Loucy (cell line): ENCODE measurements around the gene HS3ST3A1.

Experiments
- H2AFZ ChIP-seq: fragments of 200-600 bp; sonication (generic); 2 replicates; pipeline ENCODE4 v1.6.0; 2016; ENCODE audit warnings: antibody characterized with exemption, mild to moderate bottlenecking, low read length, moderate library complexity
- H3F3A ChIP-seq: fragments of 200-600 bp; 2 replicates; pipeline ENCODE4 v1.6.0; 2016; ENCODE audit warnings: antibody characterized with exemption, low read depth, mild to moderate bottlenecking
- H3K27me3 ChIP-seq: fragments of 200-600 bp; sonication (generic); 2 replicates; pipeline ENCODE4 v1.6.1; 2014; ENCODE audit warnings: low read length, mild to moderate bottlenecking; ENCODE audit not compliant: insufficient read depth, poor library complexity, severe bottlenecking
- H3K36me3 ChIP-seq: fragments of 200-600 bp; sonication (generic); 2 replicates; pipeline ENCODE4 v1.6.1; 2016; ENCODE audit warnings: low read length; ENCODE audit not compliant: insufficient read depth
- H3K4me1 ChIP-seq: fragments of 200-600 bp; sonication (generic); 2 replicates; pipeline ENCODE4 v1.5.1; 2014; ENCODE audit warnings: low read length, mild to moderate bottlenecking; ENCODE audit not compliant: insufficient read depth, poor library complexity, severe bottlenecking
- H3K4me2 ChIP-seq: fragments of 200-600 bp; sonication (generic); 2 replicates; pipeline ENCODE4 v1.6.0; 2014; ENCODE audit warnings: antibody characterized with exemption, low read length, low read depth, mild to moderate bottlenecking; ENCODE audit not compliant: poor library complexity, severe bottlenecking
- H3K4me3 ChIP-seq: fragments of 200-600 bp; sonication (generic); 2 replicates; pipeline ENCODE4 v1.5.1; 2014; ENCODE audit warnings: low read length, mild to moderate bottlenecking, mixed read lengths; ENCODE audit not compliant: poor library complexity, severe bottlenecking
- H3K79me2 ChIP-seq: fragments of 200-600 bp; sonication (generic); 2 replicates; pipeline ENCODE4 v1.6.1; 2014; ENCODE audit warnings: low read length; ENCODE audit not compliant: insufficient read depth
- H3K9ac ChIP-seq: fragments of 200-600 bp; sonication (generic); 2 replicates; pipeline ENCODE4 v1.6.0; 2014; ENCODE audit warnings: mild to moderate bottlenecking, low read depth, low read length, moderate library complexity; ENCODE audit not compliant: poor library complexity, severe bottlenecking
- H3K9me2 ChIP-seq: fragments of 200-600 bp; sonication (generic); replicated peaks from 2 replicates; pipeline ENCODE4 v1.6.1; 2016; ENCODE audit warnings: low read depth, low read length, mixed read lengths
- H3K9me3 ChIP-seq: fragments of 200-600 bp; sonication (generic); 2 replicates; pipeline ENCODE4 v1.6.1; 2014; ENCODE audit warnings: mild to moderate bottlenecking, antibody characterized with exemption, low read length, low read depth; ENCODE audit not compliant: insufficient read depth
- H4K20me1 ChIP-seq: fragments of 200-600 bp; sonication (generic); 2 replicates; pipeline ENCODE4 v1.6.0; 2014; ENCODE audit warnings: antibody characterized with exemption, low read length, mild to moderate bottlenecking; ENCODE audit not compliant: insufficient read depth, poor library complexity, severe bottlenecking
- CTCF ChIP-seq: fragments of 200-600 bp; sonication (generic); conservative IDR thresholded peaks from 2 replicates; pipeline ENCODE4 v1.5.1; 2014; ENCODE audit warnings: mild to moderate bottlenecking, antibody characterized with exemption, low read length
- EZH2phosphoT487 ChIP-seq: fragments of 200-600 bp; IDR thresholded peaks from 2 replicates; pipeline ENCODE4 v1.6.1; 2018; ENCODE audit warnings: antibody characterized with exemption, mild to moderate bottlenecking, moderate library complexity, borderline replicate concordance

The HS3ST3A1 gene

GRCh38 chr17:13503526-13503925, 98.2 kb downstream of the HS3ST3A1 start:
- Histone ChIP-seq H3K4me3 (no peak overlapping the region), H3K9me2 (no peaks in the 10 kb centered on the region), H3K9me3 (no peaks in the 10 kb centered on the region), H3K4me1 (no peaks in the 10 kb centered on the region), H3K27me3 (no peaks in the 10 kb centered on the region), H3K9ac (no peak overlapping the region), H4K20me1 (no peaks in the 10 kb centered on the region), H3K36me3 (no peaks in the 10 kb centered on the region), H3F3A (no peaks in the 10 kb centered on the region), H3K79me2 (no peaks in the 10 kb centered on the region), H3K4me2 (no peak overlapping the region), H2AFZ (no peak overlapping the region)
- TF ChIP-seq CTCF: no peak
- TF ChIP-seq EZH2phosphoT487: no peak

- H4K20me1 ChIP-seq: no peaks in the 10 kb centered on the region
- H3K4me3 ChIP-seq: no peak overlapping the region
These were observed 99.5 kb downstream of the HS3ST3A1 start for GRCh38 chr17:13502263-13502662.

GRCh38 chr17:13500947-13501346, 100.8 kb downstream of the HS3ST3A1 start:
- Histone ChIP-seq H3K27me3 (no peaks in the 10 kb centered on the region), H2AFZ (no peak overlapping the region), H3K4me1 (no peaks in the 10 kb centered on the region), H3K9me2 (no peaks in the 10 kb centered on the region), H3K9me3 (no peaks in the 10 kb centered on the region), H3K4me3 (no peak overlapping the region), H3K36me3 (no peaks in the 10 kb centered on the region), H3K4me2 (no peak overlapping the region), H3K79me2 (no peaks in the 10 kb centered on the region), H4K20me1 (no peaks in the 10 kb centered on the region), H3K9ac (no peak overlapping the region), H3F3A (no peaks in the 10 kb centered on the region)
- TF ChIP-seq EZH2phosphoT487 (no peak), CTCF (no peak)

More at GRCh38 chr17:13502263-13502662, 99.5 kb downstream of the HS3ST3A1 start:
- no peaks in the 10 kb centered on the region for H3K9me2 ChIP-seq
- no peak for TF ChIP-seq CTCF
- TF ChIP-seq EZH2phosphoT487: no peak
- H3K9ac ChIP-seq: no peak overlapping the region
- no peaks in the 10 kb centered on the region for H3K4me1 ChIP-seq
- H3K4me2 ChIP-seq: no peak overlapping the region
- H3K79me2 ChIP-seq: no peaks in the 10 kb centered on the region
- no peaks in the 10 kb centered on the region for H3K9me3 ChIP-seq
- no peaks in the 10 kb centered on the region for H3F3A ChIP-seq
- no peak overlapping the region for H2AFZ ChIP-seq
- H3K36me3 ChIP-seq: no peaks in the 10 kb centered on the region
- H3K27me3 ChIP-seq: no peaks in the 10 kb centered on the region
